ENCODE results near the gene PRR3.

The PRR3 gene

DNA sequence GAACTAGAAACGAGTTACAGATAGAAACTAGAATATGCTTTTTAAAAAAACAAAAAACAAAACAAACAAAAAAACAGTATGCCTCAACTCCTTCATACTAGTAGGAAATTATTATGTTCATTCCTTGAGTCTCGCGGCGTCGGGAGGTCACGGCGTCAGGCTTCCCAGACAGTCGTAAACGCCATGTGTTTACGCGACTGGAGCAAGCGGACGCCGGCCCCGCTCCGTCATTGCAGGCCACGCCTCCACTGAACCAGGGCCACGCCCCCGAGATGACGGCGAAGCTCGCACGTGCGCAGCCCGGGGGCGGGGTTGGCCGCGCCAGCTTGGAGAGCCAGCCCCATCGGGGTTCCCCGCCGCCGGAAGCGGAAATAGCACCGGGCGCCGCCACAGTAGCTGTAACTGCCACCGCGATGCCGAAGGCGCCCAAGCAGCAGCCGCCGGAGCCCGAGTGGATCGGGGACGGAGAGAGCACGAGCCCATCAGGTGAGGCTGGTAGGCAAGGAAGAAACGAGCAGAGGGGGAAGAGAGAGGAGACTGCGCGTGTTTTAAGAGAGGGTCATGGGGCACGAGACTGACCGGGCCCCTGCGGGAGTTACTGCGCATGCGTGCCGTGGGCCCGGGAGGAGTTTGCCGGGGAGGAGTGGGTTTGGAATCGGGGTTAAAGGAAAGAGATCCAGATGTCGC lies 14.1 kb downstream of the PRR3 start, which contains the start of gene ABCF1:
ABCF1 (plus strand) TSS at position 368 of the 687 bp plus-strand sequence; CDS start at position 414, 46 bp downstream.
- Histone ChIP-seq H3K27ac (ENCODE audit: low read length) (peak within 1 kb of the TSS; percentile 98), H3K9me3 (ENCODE audit: insufficient read depth, low read length, severe bottlenecking) (no peaks in the 10 kb centered on the region), H3K4me2 (ENCODE audit: insufficient read depth, low read length) (peak within 1 kb of the TSS; percentile 95), H4K20me1 (ENCODE audit: insufficient read depth, low read length) (peaks cover 44% of the 10 kb centered on the region), H3K79me2 (ENCODE audit: insufficient read depth, low read length) (peaks cover 54% of the 10 kb centered on the region), H3K9ac (ENCODE audit: low read depth, low read length) (peak within 1 kb of the TSS; percentile 81), H3K4me3 (ENCODE audit: low read depth in 1 of 2, low read length in 2 of 2) (peak within 1 kb of the TSS; percentile 73 to 84), H2AFZ (ENCODE audit: low read depth, low read length) (peak within 1 kb of the TSS; percentile 93), H3K27me3 (ENCODE audit: insufficient read depth, low read length, poor library complexity) (no peaks in the 10 kb centered on the region), H3K36me3 (ENCODE audit: insufficient read depth, low read length) (peaks cover 26% of the 10 kb centered on the region), H3K4me1 (ENCODE audit: insufficient read depth, low read length) (peaks cover 50% of the 10 kb centered on the region)
- ATAC-seq (ENCODE audit: insufficient read depth, low read depth) (peak; percentile 93), DNase-seq (peak; percentile 99)
- TF ChIP-seq, protein P1, sequence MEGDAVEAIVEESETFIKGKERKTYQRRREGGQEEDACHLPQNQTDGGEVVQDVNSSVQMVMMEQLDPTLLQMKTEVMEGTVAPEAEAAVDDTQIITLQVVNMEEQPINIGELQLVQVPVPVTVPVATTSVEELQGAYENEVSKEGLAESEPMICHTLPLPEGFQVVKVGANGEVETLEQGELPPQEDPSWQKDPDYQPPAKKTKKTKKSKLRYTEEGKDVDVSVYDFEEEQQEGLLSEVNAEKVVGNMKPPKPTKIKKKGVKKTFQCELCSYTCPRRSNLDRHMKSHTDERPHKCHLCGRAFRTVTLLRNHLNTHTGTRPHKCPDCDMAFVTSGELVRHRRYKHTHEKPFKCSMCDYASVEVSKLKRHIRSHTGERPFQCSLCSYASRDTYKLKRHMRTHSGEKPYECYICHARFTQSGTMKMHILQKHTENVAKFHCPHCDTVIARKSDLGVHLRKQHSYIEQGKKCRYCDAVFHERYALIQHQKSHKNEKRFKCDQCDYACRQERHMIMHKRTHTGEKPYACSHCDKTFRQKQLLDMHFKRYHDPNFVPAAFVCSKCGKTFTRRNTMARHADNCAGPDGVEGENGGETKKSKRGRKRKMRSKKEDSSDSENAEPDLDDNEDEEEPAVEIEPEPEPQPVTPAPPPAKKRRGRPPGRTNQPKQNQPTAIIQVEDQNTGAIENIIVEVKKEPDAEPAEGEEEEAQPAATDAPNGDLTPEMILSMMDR (IDR thresholded peaks at IDR 0.05; ENCODE audit: borderline replicate concordance, extremely low read depth, low read length, poor library complexity, severe bottlenecking): no peak
- TF ChIP-seq EZH2 (IDR thresholded peaks at IDR 0.05; ENCODE audit: borderline replicate concordance, low read depth, low read length, severe bottlenecking): no peak

DNA sequence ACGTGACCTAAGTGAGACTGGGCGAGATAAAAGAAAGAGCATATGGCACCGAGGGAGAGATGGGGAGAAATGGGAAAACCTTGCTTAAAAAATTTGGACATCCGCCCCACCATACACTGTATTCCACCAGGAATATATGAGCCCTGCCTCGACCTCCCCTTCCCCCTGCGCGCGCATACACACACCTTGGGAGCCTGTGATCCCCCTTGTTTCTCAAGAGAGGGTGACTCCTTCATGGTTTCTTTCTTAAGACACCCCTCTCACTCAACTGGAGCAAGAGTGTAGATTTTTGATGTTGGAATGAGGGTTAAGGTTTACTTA lies 14.6 kb downstream of the PRR3 start:
- Histone ChIP-seq H3K4me1 (ENCODE audit: insufficient read depth, low read length) (peaks cover 50% of the 10 kb centered on the region), H3K27ac (ENCODE audit: low read length) (peak overlapping the region; percentile 98), H2AFZ (ENCODE audit: low read depth, low read length) (peak overlapping the region; percentile 91), H3K9me3 (ENCODE audit: insufficient read depth, low read length, severe bottlenecking) (no peaks in the 10 kb centered on the region), H3K36me3 (ENCODE audit: insufficient read depth, low read length) (peaks cover 30% of the 10 kb centered on the region), H3K4me2 (ENCODE audit: insufficient read depth, low read length) (peak overlapping the region; percentile 95), H3K9ac (ENCODE audit: low read depth, low read length) (peak overlapping the region; percentile 81), H3K79me2 (ENCODE audit: insufficient read depth, low read length) (peaks cover 59% of the 10 kb centered on the region), H3K27me3 (ENCODE audit: insufficient read depth, low read length, poor library complexity) (no peaks in the 10 kb centered on the region), H3K4me3 (ENCODE audit: low read depth in 1 of 2, low read length in 2 of 2) (peak overlapping the region; percentile 73 to 84), H4K20me1 (ENCODE audit: insufficient read depth, low read length) (peaks cover 49% of the 10 kb centered on the region)
- no peak for DNase-seq
- no peak for ATAC-seq (ENCODE audit: insufficient read depth, low read depth)
- TF ChIP-seq, protein P1 (IDR thresholded peaks at IDR 0.05; ENCODE audit: borderline replicate concordance, extremely low read depth, low read length, poor library complexity, severe bottlenecking): no peak
- no peak for TF ChIP-seq EZH2 (IDR thresholded peaks at IDR 0.05; ENCODE audit: borderline replicate concordance, low read depth, low read length, severe bottlenecking)

DNA sequence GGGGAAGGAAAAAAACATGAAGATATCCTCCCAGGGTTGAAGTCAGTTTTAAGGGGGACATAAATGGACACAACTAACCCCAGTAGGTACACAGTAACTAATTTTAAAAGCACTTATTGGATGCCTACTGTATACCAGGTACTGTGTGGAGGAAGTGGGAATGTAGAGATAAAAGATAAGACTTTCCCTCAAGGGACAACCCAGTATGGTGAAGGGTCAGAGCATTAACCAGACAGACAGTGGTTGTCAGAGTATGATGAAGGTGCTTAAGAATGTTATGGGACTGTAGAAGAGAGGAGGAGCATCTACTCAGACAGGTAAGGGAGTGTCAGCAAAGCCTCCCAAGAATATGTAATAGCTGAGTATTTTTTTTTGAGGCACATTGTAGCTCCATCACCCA lies 15.1 kb downstream of the PRR3 start:
- peaks cover 34% of the 10 kb centered on the region for H3K36me3 ChIP-seq (ENCODE audit: insufficient read depth, low read length)
- peak overlapping the region; percentile 95 for H3K4me2 ChIP-seq (ENCODE audit: insufficient read depth, low read length)
- no peak for DNase-seq
- peak overlapping the region; percentile 98 for H3K27ac ChIP-seq (ENCODE audit: low read length)
- H3K9ac ChIP-seq (ENCODE audit: low read depth, low read length): peak overlapping the region; percentile 81
- H3K4me3 ChIP-seq (ENCODE audit: low read depth in 1 of 2, low read length in 2 of 2): peak overlapping the region; percentile 73 to 84
- no peak overlapping the region for H2AFZ ChIP-seq (ENCODE audit: low read depth, low read length)
- H4K20me1 ChIP-seq (ENCODE audit: insufficient read depth, low read length): peaks cover 53% of the 10 kb centered on the region
- H3K4me1 ChIP-seq (ENCODE audit: insufficient read depth, low read length): peaks cover 50% of the 10 kb centered on the region
- ATAC-seq (ENCODE audit: insufficient read depth, low read depth): no peak
- TF ChIP-seq, protein P1 (IDR thresholded peaks at IDR 0.05; ENCODE audit: borderline replicate concordance, extremely low read depth, low read length, poor library complexity, severe bottlenecking): no peak
- TF ChIP-seq EZH2 (IDR thresholded peaks at IDR 0.05; ENCODE audit: borderline replicate concordance, low read depth, low read length, severe bottlenecking): no peak
- H3K9me3 ChIP-seq (ENCODE audit: insufficient read depth, low read length, severe bottlenecking): no peaks in the 10 kb centered on the region
- no peaks in the 10 kb centered on the region for H3K27me3 ChIP-seq (ENCODE audit: insufficient read depth, low read length, poor library complexity)
- H3K79me2 ChIP-seq (ENCODE audit: insufficient read depth, low read length): peaks cover 63% of the 10 kb centered on the region

Data from DND-41 (cell line).